Adrenal gland (tissue), 19 donors: ENCODE measurements around the gene ATP5MC2. TPM values are rescaled to one million over a fixed set of nuclear protein-coding genes. Genes with fewer than 3 reads are reported as not detected.

Source experiments
- DNase-seq, 7 donors: peaks; one replicate each; pipeline ENCODE4 v3.0.0-alpha.2; 2019 to 2020
- H3K27ac ChIP-seq, 5 donors: fragments of 200-600 bp; sonication (generic) in 4 of 5; 1 replicate in 3 of 5; 2 replicates in 2 of 5; pipeline versions ENCODE4 v1.5.1 to v1.8.0; 2016 to 2020; ENCODE audit warnings: mild to moderate bottlenecking in 1 of 5
- H3K27me3 ChIP-seq: fragments of 200-600 bp; 2 replicates; pipeline ENCODE4 v1.8.0; 2021
- H3K36me3 ChIP-seq, 2 donors: fragments of 200-600 bp; replicated peaks in 1 of 2; 1 replicate in 1 of 2; 2 replicates in 1 of 2; pipeline versions ENCODE4 v1.5.1 to v1.8.0; 2018 to 2022
- H3K4me1 ChIP-seq, 2 donors: fragments of 200-600 bp; replicated peaks in 1 of 2; 1 replicate in 1 of 2; 2 replicates in 1 of 2; pipeline versions ENCODE4 v1.5.1 to v1.8.0; 2018 to 2021
- H3K4me3 ChIP-seq, 4 donors: fragments of 200-600 bp; sonication (generic) in 3 of 4; one replicate each; pipeline ENCODE4 v1.5.1; 2016 to 2018
- H3K9me3 ChIP-seq, 3 donors: fragments of 200-600 bp; sonication (generic) in 1 of 3; replicated peaks in 1 of 3; 1 replicate in 2 of 3; 2 replicates in 1 of 3; pipeline versions ENCODE4 v1.5.1 to v1.8.0; 2016 to 2021
- CTCF ChIP-seq, 6 experiments: fragments of 450-650 bp in 4 of 6; fragments of 200-600 bp in 2 of 6; sonication (generic) in 1 of 6; IDR thresholded peaks; 1 replicate in 5 of 6; 2 replicates in 1 of 6; pipeline versions ENCODE4 v1.5.1 to v1.8.0; 2016 to 2021; ENCODE audit warnings: antibody characterized with exemption in 6 of 6, mild to moderate bottlenecking in 2 of 6, moderate library complexity in 1 of 6
- POLR2A ChIP-seq, 2 donors: fragments of 450-650 bp; IDR thresholded peaks; one replicate each; pipeline ENCODE4 v1.6.1; 2017; ENCODE audit warnings: antibody characterized with exemption in 2 of 2, mild to moderate bottlenecking in 2 of 2, moderate library complexity in 1 of 2
- WGBS, 4 donors: extraction: QIAGEN DNeasy Blood & Tissue Kit in 2 of 4; methylation state at CpG; one replicate each; pipeline versions ENCODE4 v1.1.5 to v1.1.7; 2013 to 2017; 5-methylcytosine and 5-hydroxymethylcytosine counted together
- intact Hi-C, 2 donors: fragments of 100-400 bp; cut with DNase I; formaldehyde crosslinking; loops; one replicate each; pipeline versions ENCODE4 v1.14.1 to v1.15.0; 2022 to 2023
- long read RNA-seq, 10 donors: library from polyadenylated mRNA in 3 of 10; unstranded in 2 of 10; stranded (forward) in 1 of 10; transcript quantifications; one replicate each; pipeline ENCODE4 v2.0.0 and lab custom pipeline, GENCODE V29; 2021 to 2026
- polyA plus RNA-seq, 3 donors: library from polyadenylated mRNA; stranded (reverse); fragments of 200-250 nt in 2 of 3; fragments of 350-450 nt in 1 of 3; fragmentation: Illumina TruSeq in 1 of 3; extraction: RNeasy Lipid Tissue Mini Kit (QIAGEN cat#74804) in 1 of 3; gene quantifications; one replicate each; pipeline ENCODE4 v1.2.3, GENCODE V29; 2013 to 2014
- total RNA-seq, 9 donors: library from RNA; depleted of rRNA in 4 of 9; stranded (reverse); fragments of >200 nt in 4 of 9; fragments of 120-200 nt in 1 of 9; fragmentation: NEBNext Ultra II Directional in 1 of 9; extraction: Animal tissue kit (Norgen Biotek cat#: 25700) in 1 of 9; gene quantifications; one replicate each; pipeline versions ENCODE4 v1.1.0 to v1.2.4, GENCODE V29; 2013 to 2023
- donor health status: healthy with polysubstance abuse.
- donor health status: Bipolar disorder and iron deficiency.
- donor health status: DM: yes; HTN: yes; CAD: no.
- donor health status: DM: no; HTN: no; CAD: no.
- donor health status: DM: no; HTN: no; CAD: no.
- donor health status: DM: yes; HTN: yes; CAD: no.

Gene ATP5MC2
- total RNA-seq (100 to 1,000 TPM; 351 to 546 (median 459) TPM), polyA plus RNA-seq (100 to 1,000 TPM; 328 to 658 (median 587) TPM)
- long read RNA-seq, donor 1, transcript ATP5MC2-202 (5 exons, 878 nt): major isoform, 303 of 750 reads
- long read RNA-seq, donor 1, transcript ATP5MC2-203 (4 exons, 1,976 nt): minor isoform, 115 of 750 reads
- long read RNA-seq, donor 1, partial matches to known transcripts: 315 of 750 reads
- long read RNA-seq, donor 1, other reads (novel, unspliced or antisense): 13 of 750 reads
- long read RNA-seq, donor 2, transcript ATP5MC2-202 (5 exons, 878 nt): major isoform, 243 of 590 reads
- long read RNA-seq, donor 2, transcript ATP5MC2-203 (4 exons, 1,976 nt): minor isoform, 64 of 590 reads
- long read RNA-seq, donor 2, partial matches to known transcripts: 272 of 590 reads
- long read RNA-seq, donor 2, other reads (novel, unspliced or antisense): 8 of 590 reads
- long read RNA-seq, donor 3, transcript ATP5MC2-203 (4 exons, 1,976 nt): minor isoform, 84 of 577 reads
- long read RNA-seq, donor 3, transcript ATP5MC2-202 (5 exons, 878 nt): major isoform, 258 of 577 reads
- long read RNA-seq, donor 3, partial matches to known transcripts: 227 of 577 reads
- long read RNA-seq, donor 3, other reads (novel, unspliced or antisense): 8 of 577 reads
- long read RNA-seq, donor 4, transcript ATP5MC2-203 (4 exons, 1,976 nt): minor isoform, 135 of 459 reads
- long read RNA-seq, donor 4, transcript ATP5MC2-202 (5 exons, 878 nt): major isoform, 307 of 459 reads
- long read RNA-seq, donor 4, partial matches to known transcripts: 7 of 459 reads
- long read RNA-seq, donor 4, other reads (novel, unspliced or antisense): 9 of 459 reads
- long read RNA-seq, donor 5, transcript ATP5MC2-203 (4 exons, 1,976 nt): minor isoform, 63 of 440 reads
- long read RNA-seq, donor 5, transcript ATP5MC2-202 (5 exons, 878 nt): major isoform, 293 of 440 reads
- long read RNA-seq, donor 5, partial matches to known transcripts: 6 of 440 reads
- long read RNA-seq, donor 5, other reads (novel, unspliced or antisense): 76 of 440 reads
- long read RNA-seq, donor 6, transcript ATP5MC2-203 (4 exons, 1,976 nt): minor isoform, 125 of 444 reads
- long read RNA-seq, donor 6, transcript ATP5MC2-202 (5 exons, 878 nt): major isoform, 302 of 444 reads
- long read RNA-seq, donor 6, partial matches to known transcripts: 8 of 444 reads
- long read RNA-seq, donor 6, other reads (novel, unspliced or antisense): 9 of 444 reads
- long read RNA-seq, donor 7, transcript ATP5MC2-202 (5 exons, 878 nt): major isoform, 172 of 431 reads
- long read RNA-seq, donor 7, transcript ATP5MC2-203 (4 exons, 1,976 nt): minor isoform, 53 of 431 reads
- long read RNA-seq, donor 7, partial matches to known transcripts: 189 of 431 reads
- long read RNA-seq, donor 7, other reads (novel, unspliced or antisense): 17 of 431 reads
- long read RNA-seq, donor 8, transcript ATP5MC2-202 (5 exons, 878 nt): major isoform, 381 of 782 reads
- long read RNA-seq, donor 8, transcript ATP5MC2-203 (4 exons, 1,976 nt): minor isoform, 83 of 782 reads
- long read RNA-seq, donor 8, partial matches to known transcripts: 292 of 782 reads
- long read RNA-seq, donor 8, other reads (novel, unspliced or antisense): 21 of 782 reads
- long read RNA-seq, donor 9, transcript ATP5MC2-202 (5 exons, 878 nt): major isoform, 252 of 682 reads
- long read RNA-seq, donor 9, transcript ATP5MC2-203 (4 exons, 1,976 nt): minor isoform, 89 of 682 reads
- long read RNA-seq, donor 9, partial matches to known transcripts: 324 of 682 reads
- long read RNA-seq, donor 9, other reads (novel, unspliced or antisense): 16 of 682 reads
- long read RNA-seq, donor 10, transcript ATP5MC2-203 (4 exons, 1,976 nt): minor isoform, 45 of 272 reads
- long read RNA-seq, donor 10, transcript ATP5MC2-202 (5 exons, 878 nt): major isoform, 133 of 272 reads
- long read RNA-seq, donor 10, partial matches to known transcripts: 89 of 272 reads
- long read RNA-seq, donor 10, other reads (novel, unspliced or antisense): 5 of 272 reads

- intact Hi-C loops: loop anchor here (5.0 kb wide), 2 partner anchors 129 to 134 kb away; no protein-coding TSS in a partner anchor
- TF ChIP-seq CTCF (IDR thresholded peaks at IDR 0.05) (peak; percentile 97 to 100 (median 100)), POLR2A (IDR thresholded peaks at IDR 0.05) (peak in 1 of 2 donors; percentile 76)
- DNase-seq: peak; percentile 96 to 99 (median 98)
- Histone ChIP-seq H3K36me3 (peaks cover 0 to 26% of the 10 kb centered on the region in 2 donors), H3K27me3 (no peaks in the 10 kb centered on the region), H3K4me1 (peaks cover 15 to 49% of the 10 kb centered on the region in 2 donors), H3K27ac (peak within 1 kb of the TSS; percentile 84 to 96 (median 89)), H3K4me3 (peak within 1 kb of the TSS in 3 of 4 donors; percentile 70 to 81 (median 80)), H3K9me3 (no peaks in the 10 kb centered on the region)
- WGBS, 4 donors: 1 to 2% (median 2%) methylated on average over 51 to 61 of the region's 61 CpGs
Measured at GRCh38 chr12:53675701-53676607, at the start of gene ATP5MC2. ATP5MC2 (minus strand) TSS chr12:53676083; CDS start chr12:53672614, 3,469 bp downstream.

- Histone ChIP-seq H3K27me3 (no peaks in the 10 kb centered on the region), H3K4me1 (peaks cover 5 to 17% of the 10 kb centered on the region in 2 donors), H3K4me3 (no peak overlapping the region), H3K9me3 (no peaks in the 10 kb centered on the region), H3K36me3 (peaks cover 0 to 74% of the 10 kb centered on the region in 2 donors), H3K27ac (no peak overlapping the region)
- 87 to 91% (median 90%) methylated on average over 3 of the region's 3 CpGs for WGBS, 4 donors
- intact Hi-C loops: no loop called here
- no peak for TF ChIP-seq CTCF (IDR thresholded peaks at IDR 0.05)
- TF ChIP-seq POLR2A (IDR thresholded peaks at IDR 0.05): no peak
- no peak for DNase-seq
Measured at GRCh38 chr12:53722450-53723041, 46.7 kb upstream of the ATP5MC2 start.
